Prostate gland (tissue), 2 donors: ENCODE data around the gene SV2C. TPM values are rescaled to one million over a fixed set of nuclear protein-coding genes. Genes with fewer than 3 reads are reported as not detected.

ENCODE experiments used
- DNase-seq: peaks from one replicate; pipeline ENCODE4 v3.0.0-alpha.2; 2019; ENCODE audit warnings: low spot score
- H3K27ac ChIP-seq, 2 donors: fragments of 200-600 bp; sonication (generic); 2 replicates each; pipeline ENCODE4 v1.5.1; 2017 to 2019
- H3K27me3 ChIP-seq: fragments of 200-600 bp; sonication (generic); replicated peaks from 2 replicates; pipeline ENCODE4 v1.5.1; 2019; ENCODE audit not compliant: insufficient read depth
- H3K36me3 ChIP-seq, 2 donors: fragments of 200-600 bp; sonication (generic); 1 replicate in 1 of 2; 2 replicates in 1 of 2; pipeline versions ENCODE4 v1.5.1 to v1.8.1; 2017 to 2019
- H3K4me1 ChIP-seq: fragments of 200-600 bp; sonication (generic); replicated peaks from 2 replicates; pipeline ENCODE4 v1.5.1; 2019
- H3K4me3 ChIP-seq, 2 donors: fragments of 200-600 bp; sonication (generic); 2 replicates each; pipeline ENCODE4 v1.5.1; 2017 to 2019
- H3K9me3 ChIP-seq: fragments of 200-600 bp; sonication (generic); 2 replicates; pipeline ENCODE4 v1.5.1; 2017
- POLR2A ChIP-seq: fragments of 450-650 bp; IDR thresholded peaks from one replicate; pipeline ENCODE4 v1.6.1; 2016; ENCODE audit warnings: antibody characterized with exemption, mild to moderate bottlenecking
- POLR2AphosphoS5 ChIP-seq: sonication (generic); formaldehyde crosslinking; IDR thresholded peaks from one replicate; pipeline ENCODE4 v1.6.1; 2017; ENCODE audit warnings: antibody characterized with exemption
- WGBS: methylation state at CpG from one replicate; pipeline ENCODE4 v1.1.5; 2018; 5-methylcytosine and 5-hydroxymethylcytosine counted together
- intact Hi-C: fragments of 100-400 bp; cut with DNase I; formaldehyde crosslinking; loops from one replicate; pipeline ENCODE4 v1.14.2; 2022
- total RNA-seq, 2 donors: library from RNA; depleted of rRNA; stranded (reverse); fragments of >200 nt; gene quantifications; one replicate each; pipeline ENCODE4 v1.1.0, GENCODE V29; 2016
- TF ChIP-seq, protein P1 (sequence below), 4 experiments: fragments of 200-600 bp in 2 of 4; fragments of 450-650 bp in 2 of 4; sonication (generic) in 2 of 4; IDR thresholded peaks; 1 replicate in 3 of 4; 2 replicates in 1 of 4; pipeline ENCODE4 v1.5.1; 2016 to 2019; ENCODE audit warnings: antibody characterized with exemption in 4 of 4, mild to moderate bottlenecking in 2 of 4, moderate library complexity in 2 of 4

SV2C gene
- total RNA-seq, 2 donors from 2014 or later = 0.28 to 0.96 TPM

DNA sequence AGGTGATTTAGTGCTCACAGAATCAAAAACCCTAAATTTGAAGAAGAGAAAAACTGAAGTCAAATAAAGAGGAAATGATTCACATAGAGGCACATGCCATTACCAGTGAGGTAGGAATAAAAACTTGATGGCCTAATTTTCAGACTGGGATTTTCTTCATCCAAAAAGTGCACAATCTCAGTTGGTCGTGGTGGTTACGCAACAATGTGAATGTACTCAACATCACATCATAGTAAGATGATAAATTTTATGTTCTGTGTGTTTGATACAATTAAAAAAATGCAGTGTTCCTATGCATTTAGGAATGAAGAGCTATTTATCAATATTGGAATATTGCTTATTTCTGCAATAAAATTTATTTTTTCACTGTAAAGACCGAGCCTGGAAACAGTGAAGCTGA is 60.7 kb downstream of the SV2C start:
- no peaks in the 10 kb centered on the region for H3K27me3 ChIP-seq
- DNase-seq = no peak
- intact Hi-C loops = no loop called here
- no peaks in the 10 kb centered on the region for H3K4me1 ChIP-seq
- TF ChIP-seq POLR2A = no peak
- TF ChIP-seq, protein P1, sequence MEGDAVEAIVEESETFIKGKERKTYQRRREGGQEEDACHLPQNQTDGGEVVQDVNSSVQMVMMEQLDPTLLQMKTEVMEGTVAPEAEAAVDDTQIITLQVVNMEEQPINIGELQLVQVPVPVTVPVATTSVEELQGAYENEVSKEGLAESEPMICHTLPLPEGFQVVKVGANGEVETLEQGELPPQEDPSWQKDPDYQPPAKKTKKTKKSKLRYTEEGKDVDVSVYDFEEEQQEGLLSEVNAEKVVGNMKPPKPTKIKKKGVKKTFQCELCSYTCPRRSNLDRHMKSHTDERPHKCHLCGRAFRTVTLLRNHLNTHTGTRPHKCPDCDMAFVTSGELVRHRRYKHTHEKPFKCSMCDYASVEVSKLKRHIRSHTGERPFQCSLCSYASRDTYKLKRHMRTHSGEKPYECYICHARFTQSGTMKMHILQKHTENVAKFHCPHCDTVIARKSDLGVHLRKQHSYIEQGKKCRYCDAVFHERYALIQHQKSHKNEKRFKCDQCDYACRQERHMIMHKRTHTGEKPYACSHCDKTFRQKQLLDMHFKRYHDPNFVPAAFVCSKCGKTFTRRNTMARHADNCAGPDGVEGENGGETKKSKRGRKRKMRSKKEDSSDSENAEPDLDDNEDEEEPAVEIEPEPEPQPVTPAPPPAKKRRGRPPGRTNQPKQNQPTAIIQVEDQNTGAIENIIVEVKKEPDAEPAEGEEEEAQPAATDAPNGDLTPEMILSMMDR (IDR thresholded peaks at IDR 0.05) = no peak
- TF ChIP-seq POLR2AphosphoS5 = no peak
- no peaks in the 10 kb centered on the region for H3K9me3 ChIP-seq
- H3K27ac ChIP-seq = no peak overlapping the region
- H3K4me3 ChIP-seq = no peak overlapping the region
- H3K36me3 ChIP-seq = no peaks in the 10 kb centered on the region
- 66% methylated on average over 3 of the region's 3 CpGs for WGBS

DNA sequence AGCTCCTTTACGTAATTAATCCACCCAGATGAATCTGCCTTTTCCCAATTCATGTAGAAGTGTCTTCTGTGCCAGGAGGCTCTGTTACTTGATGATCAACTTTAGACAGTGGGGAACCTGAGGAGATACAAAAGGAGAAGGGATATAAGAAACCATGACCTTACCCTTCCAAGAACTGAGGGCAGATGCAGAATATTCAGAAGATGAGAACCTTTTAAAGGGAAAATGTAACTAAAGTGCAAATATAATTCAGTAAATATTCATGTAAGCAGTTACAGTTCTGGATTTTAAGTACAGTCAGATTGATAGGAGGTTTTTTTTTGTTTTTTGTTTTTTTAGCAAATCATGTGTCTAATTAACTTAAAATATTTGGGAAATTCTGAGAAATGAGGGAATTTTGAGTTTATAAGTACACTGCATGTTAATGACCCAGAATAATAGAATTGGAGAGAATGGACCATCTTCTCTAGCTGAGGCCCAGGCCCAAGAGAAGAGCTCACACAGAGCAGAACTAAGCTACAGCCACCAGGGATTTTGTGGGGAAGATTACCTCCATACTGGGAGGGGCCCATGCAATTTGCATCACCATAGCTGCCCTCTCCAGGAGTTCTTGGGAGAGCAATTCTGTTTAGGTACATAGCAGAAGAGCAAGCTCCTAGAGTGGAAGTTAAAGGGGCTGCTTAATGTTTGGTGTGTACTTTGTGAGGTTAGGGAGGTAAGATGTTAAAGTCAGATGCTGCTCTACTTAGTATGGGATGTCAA is 61.5 kb downstream of the SV2C start:
- no peaks in the 10 kb centered on the region for H3K4me1 ChIP-seq
- no peak for DNase-seq
- TF ChIP-seq POLR2A (no peak), POLR2AphosphoS5 (no peak)
- TF ChIP-seq, protein P1 (IDR thresholded peaks at IDR 0.05) = no peak
- no peak overlapping the region for H3K4me3 ChIP-seq
- intact Hi-C loops = no loop called here
- H3K27me3 ChIP-seq = no peaks in the 10 kb centered on the region
- H3K9me3 ChIP-seq = no peaks in the 10 kb centered on the region
- WGBS = 65% methylated on average over 1 of the region's 1 CpG
- H3K36me3 ChIP-seq = no peaks in the 10 kb centered on the region
- H3K27ac ChIP-seq = no peak overlapping the region

DNA sequence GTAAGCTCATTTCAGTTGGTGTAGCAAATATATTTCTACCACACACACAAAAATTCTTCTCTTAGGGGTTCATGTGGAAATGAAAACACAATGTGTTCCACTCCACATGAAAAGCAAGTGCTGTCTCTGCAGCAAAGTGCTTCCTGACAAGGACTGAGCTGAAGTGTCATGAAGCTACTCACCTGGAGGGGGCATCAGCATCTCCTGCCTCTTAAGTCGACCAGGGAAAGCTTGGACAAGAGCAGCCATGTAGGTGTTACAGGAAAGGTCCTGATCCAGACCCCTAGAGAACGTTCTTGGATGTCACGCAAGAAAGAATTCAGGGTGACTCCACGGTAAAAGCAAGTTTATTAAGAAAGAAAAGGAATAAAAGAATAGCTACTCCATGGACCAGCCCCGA is 62.8 kb downstream of the SV2C start:
- DNase-seq = no peak
- H3K4me3 ChIP-seq = no peak overlapping the region
- intact Hi-C loops = no loop called here

DNA sequence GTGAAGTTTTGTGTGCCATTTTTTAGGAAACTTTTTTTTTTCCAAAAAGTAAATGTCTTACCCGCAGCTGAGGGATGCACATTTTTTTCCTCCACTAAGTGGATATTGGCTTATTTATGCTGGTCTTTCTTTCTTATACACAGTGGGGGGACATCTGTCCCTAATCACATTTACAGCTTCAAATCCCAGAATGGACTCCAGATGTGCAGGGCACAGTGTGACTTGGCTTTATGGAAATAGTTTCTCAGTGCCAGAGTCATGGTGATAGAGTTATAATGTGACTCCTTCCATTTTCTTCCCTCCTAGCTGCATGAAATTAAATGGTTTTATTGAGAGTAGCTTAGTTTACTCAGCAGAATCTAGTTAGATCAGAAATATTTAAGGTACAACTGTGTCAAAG is 66.5 kb downstream of the SV2C start:
- intact Hi-C loops = no loop called here
- DNase-seq = no peak
- no peak overlapping the region for H3K27ac ChIP-seq
- TF ChIP-seq POLR2AphosphoS5 = no peak
- TF ChIP-seq POLR2A = no peak
- TF ChIP-seq, protein P1 (IDR thresholded peaks at IDR 0.05) = no peak
- no peaks in the 10 kb centered on the region for H3K27me3 ChIP-seq
- H3K9me3 ChIP-seq = no peaks in the 10 kb centered on the region
- WGBS = 47% methylated on average over 1 of the region's 1 CpG
- no peak overlapping the region for H3K4me3 ChIP-seq
- H3K4me1 ChIP-seq = no peaks in the 10 kb centered on the region
- no peaks in the 10 kb centered on the region for H3K36me3 ChIP-seq

More for the DNA sequence above, 62.8 kb downstream of the SV2C start:
- Histone ChIP-seq H3K4me1 (no peaks in the 10 kb centered on the region), H3K36me3 (no peaks in the 10 kb centered on the region), H3K27ac (no peak overlapping the region), H3K27me3 (no peaks in the 10 kb centered on the region), H3K9me3 (no peaks in the 10 kb centered on the region)
- WGBS = 69% methylated on average over 5 of the region's 5 CpGs
- TF ChIP-seq, protein P1 (IDR thresholded peaks at IDR 0.05) = no peak
- TF ChIP-seq POLR2AphosphoS5 (no peak), POLR2A (no peak)

DNA sequence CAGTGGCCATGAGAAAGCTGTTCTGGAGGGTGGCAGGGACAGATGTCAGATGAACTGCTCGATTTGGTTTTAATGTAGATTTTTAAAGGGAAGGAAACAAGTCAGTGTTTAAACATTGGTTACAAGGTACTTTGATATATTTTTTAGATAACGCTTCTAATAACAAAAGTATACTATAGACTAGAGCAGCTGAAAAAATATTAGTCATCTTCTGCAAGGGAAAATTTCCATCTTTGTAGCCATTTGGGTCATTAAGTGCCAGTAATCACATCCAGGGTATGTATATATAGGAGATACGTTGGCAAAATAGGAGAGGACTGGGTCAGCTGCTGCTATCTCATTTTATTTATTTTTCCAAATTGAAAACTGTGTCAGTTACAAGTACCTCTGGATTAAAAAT is 69.0 kb downstream of the SV2C start:
- Histone ChIP-seq H3K27me3 (no peaks in the 10 kb centered on the region), H3K9me3 (no peaks in the 10 kb centered on the region), H3K27ac (no peak overlapping the region), H3K36me3 (no peaks in the 10 kb centered on the region), H3K4me3 (no peak overlapping the region), H3K4me1 (no peaks in the 10 kb centered on the region)
- 19% methylated on average over 3 of the region's 3 CpGs for WGBS
- intact Hi-C loops = no loop called here
- DNase-seq = no peak
- TF ChIP-seq, protein P1 (IDR thresholded peaks at IDR 0.05) = no peak
- TF ChIP-seq POLR2AphosphoS5 = no peak
- no peak for TF ChIP-seq POLR2A
